Heart left ventricle (tissue), 16 donors: ENCODE results near the gene ZCCHC8. TPM values are rescaled to one million over a fixed set of nuclear protein-coding genes. Genes with fewer than 3 reads are reported as not detected.
"Not testable (repeated sequence)": the region's sequence is repeated elsewhere in the genome, so short reads cannot be mapped to it uniquely, and the experiment has no call there.

Experiments
- ATAC-seq, 4 donors: fragments of 200-7000 bp; cut with Tn5 transposase; one replicate each; pipeline ENCODE4 v1.9.1; 2020 to 2022; ENCODE audit warnings: moderate library complexity in 4 of 4, mild to moderate bottlenecking in 3 of 4, moderate number of reproducible peaks in 1 of 4
- DNase-seq, 5 donors: peaks; one replicate each; pipeline ENCODE4 v3.0.0-alpha.2; 2020
- H3K27ac ChIP-seq, 12 donors: fragments of 200-600 bp; sonication (generic) in 4 of 12; one replicate each; pipeline versions ENCODE4 v1.5.0 to v1.8.0; 2016 to 2022; ENCODE audit warnings: mild to moderate bottlenecking in 2 of 12
- H3K27me3 ChIP-seq, 9 donors: fragments of 200-600 bp; sonication (generic) in 2 of 9; one replicate each; pipeline versions ENCODE4 v1.5.1 to v1.8.0; 2016 to 2022; ENCODE audit warnings: mild to moderate bottlenecking in 3 of 9
- H3K36me3 ChIP-seq, 9 donors: fragments of 200-600 bp; sonication (generic) in 2 of 9; one replicate each; pipeline versions ENCODE4 v1.5.0 to v1.8.0; 2018 to 2022; ENCODE audit warnings: mild to moderate bottlenecking in 2 of 9
- H3K4me1 ChIP-seq, 12 donors: fragments of 200-600 bp; sonication (generic) in 4 of 12; one replicate each; pipeline versions ENCODE4 v1.5.0 to v1.8.0; 2016 to 2022; ENCODE audit warnings: mild to moderate bottlenecking in 3 of 12
- H3K4me3 ChIP-seq, 12 donors: fragments of 200-600 bp; sonication (generic) in 4 of 12; one replicate each; pipeline versions ENCODE4 v1.5.0 to v1.8.0; 2017 to 2022; ENCODE audit warnings: mild to moderate bottlenecking in 9 of 12, moderate library complexity in 4 of 12
- H3K9me3 ChIP-seq, 12 donors: fragments of 200-600 bp; sonication (generic) in 4 of 12; one replicate each; pipeline versions ENCODE4 v1.5.0 to v1.8.0; 2016 to 2022; ENCODE audit warnings: mild to moderate bottlenecking in 1 of 12
- POLR2A ChIP-seq, 2 donors: fragments of 450-650 bp; IDR thresholded peaks; one replicate each; pipeline ENCODE4 v1.6.1; 2017; ENCODE audit warnings: antibody characterized with exemption in 2 of 2, mild to moderate bottlenecking in 2 of 2, moderate library complexity in 2 of 2
- WGBS, 4 donors: extraction: QIAGEN DNeasy Blood & Tissue Kit in 2 of 4; methylation state at CpG; one replicate each; pipeline versions ENCODE4 v1.1.5 to v1.1.7; 2013 to 2018; 5-methylcytosine and 5-hydroxymethylcytosine counted together
- intact Hi-C, 10 donors: fragments of 100-400 bp; cut with DNase I; formaldehyde crosslinking; loops; one replicate each; pipeline versions ENCODE4 v1.11.1 to v1.14.2; 2022
- polyA plus RNA-seq, 2 donors: library from polyadenylated mRNA; stranded (reverse); fragments of 200-250 nt; gene quantifications; one replicate each; pipeline ENCODE4 v1.2.3, GENCODE V29; 2013
- total RNA-seq, 9 donors: library from RNA; depleted of rRNA in 2 of 9; stranded (reverse); fragments of >200 nt in 2 of 9; fragmentation: NEBNext Ultra II Directional in 3 of 9; extraction: Animal tissue kit (Norgen Biotek cat#: 25700) in 3 of 9; gene quantifications; one replicate each; pipeline versions ENCODE4 v1.1.0 to v1.2.4, GENCODE V29; 2016 to 2023
- TF ChIP-seq, protein P1 (sequence below), 12 donors: fragments of 200-600 bp; sonication (generic) in 4 of 12; IDR thresholded peaks; one replicate each; pipeline versions ENCODE4 v1.5.0 to v1.8.0; 2018 to 2022; ENCODE audit warnings: antibody characterized with exemption in 12 of 12, mild to moderate bottlenecking in 5 of 12
- donor health status: ischemic (EF 13 %, LVEDD 7.1; RV severe dilation, severe dysfunction).
- donor health status: healthy with polysubstance abuse.
- donor health status: DM: no; HTN: yes; CAD: no.
- donor health status: DM: no; HTN: no; CAD: no.
- donor health status: ischemic (EF 25% LVEDD 6.9; RV normal size, moderate dysfunction).
- donor health status: ischemic (EF 25% LVEDD 5.7; RV mildly dilated, moderate dysfunction).
- donor health status: healthy.
- donor health status: DM: yes; HTN: yes; CAD: no.
- donor health status: ischemic (EF 35%, LVEDD 5.7; RV mildly dilated, moderate dysfunction).
- donor health status: nonischemic (EF 11% LVEDD 7.7; RV severe dilation, severe dysfunction).
- donor health status: DM: yes; HTN: yes; CAD: no.
- donor health status: PGD.
- donor health status: ischemic (EF 29% LVEDD 5.4; RV normal size, mild dysfunction).
- donor health status: nonischemic (EF 23%, LVEDD 6.1; RV moderate dilation, normal function).

ZCCHC8 gene
- total and polyA plus RNA-seq, 11 donors, result 6.4 to 14.3 (median 8.0) TPM

DNA sequence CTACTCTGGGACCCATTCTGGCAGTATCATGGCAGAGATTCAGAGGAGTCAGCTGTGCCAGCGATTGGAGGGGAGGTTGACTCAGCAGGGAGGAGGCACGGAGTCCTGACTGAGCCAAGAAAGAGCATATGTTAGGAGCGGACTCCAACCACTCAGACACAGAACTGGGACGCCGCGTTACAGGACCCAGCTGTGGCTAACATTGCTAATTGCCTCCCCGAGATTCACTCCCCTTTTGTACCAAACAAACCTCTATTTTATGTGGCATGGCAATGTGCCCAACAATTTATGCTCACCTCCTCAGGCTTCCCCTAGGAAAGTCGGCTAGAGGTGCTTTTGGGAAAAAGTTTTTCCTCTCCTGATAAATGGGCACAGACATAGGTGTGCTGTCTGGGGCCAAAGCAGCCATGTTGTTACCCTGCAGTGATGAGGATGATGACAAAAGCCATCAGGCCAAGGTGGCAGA is 63.0 kb downstream of the ZCCHC8 start:
- Histone ChIP-seq H3K9me3 (no peaks in the 10 kb centered on the region), H3K4me1 (peaks cover 0 to 4% (median 0%) of the 10 kb centered on the region in 12 donors), H3K27me3 (no peaks in the 10 kb centered on the region), H3K36me3 (no peaks in the 10 kb centered on the region), H3K27ac (peak overlapping the region in 1 of 12 donors; percentile 47), H3K4me3 (no peak overlapping the region)
- 53 to 68% (median 63%) methylated on average over 8 of the region's 8 CpGs for WGBS, 4 donors
- peak; percentile 68 to 99 (median 82) for ATAC-seq
- intact Hi-C loops, result no loop called here
- no peak for TF ChIP-seq POLR2A (IDR thresholded peaks at IDR 0.05)
- TF ChIP-seq, protein P1, sequence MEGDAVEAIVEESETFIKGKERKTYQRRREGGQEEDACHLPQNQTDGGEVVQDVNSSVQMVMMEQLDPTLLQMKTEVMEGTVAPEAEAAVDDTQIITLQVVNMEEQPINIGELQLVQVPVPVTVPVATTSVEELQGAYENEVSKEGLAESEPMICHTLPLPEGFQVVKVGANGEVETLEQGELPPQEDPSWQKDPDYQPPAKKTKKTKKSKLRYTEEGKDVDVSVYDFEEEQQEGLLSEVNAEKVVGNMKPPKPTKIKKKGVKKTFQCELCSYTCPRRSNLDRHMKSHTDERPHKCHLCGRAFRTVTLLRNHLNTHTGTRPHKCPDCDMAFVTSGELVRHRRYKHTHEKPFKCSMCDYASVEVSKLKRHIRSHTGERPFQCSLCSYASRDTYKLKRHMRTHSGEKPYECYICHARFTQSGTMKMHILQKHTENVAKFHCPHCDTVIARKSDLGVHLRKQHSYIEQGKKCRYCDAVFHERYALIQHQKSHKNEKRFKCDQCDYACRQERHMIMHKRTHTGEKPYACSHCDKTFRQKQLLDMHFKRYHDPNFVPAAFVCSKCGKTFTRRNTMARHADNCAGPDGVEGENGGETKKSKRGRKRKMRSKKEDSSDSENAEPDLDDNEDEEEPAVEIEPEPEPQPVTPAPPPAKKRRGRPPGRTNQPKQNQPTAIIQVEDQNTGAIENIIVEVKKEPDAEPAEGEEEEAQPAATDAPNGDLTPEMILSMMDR (IDR thresholded peaks at IDR 0.05), result no peak
- DNase-seq, result peak; percentile 11 to 74 (median 62)

DNA sequence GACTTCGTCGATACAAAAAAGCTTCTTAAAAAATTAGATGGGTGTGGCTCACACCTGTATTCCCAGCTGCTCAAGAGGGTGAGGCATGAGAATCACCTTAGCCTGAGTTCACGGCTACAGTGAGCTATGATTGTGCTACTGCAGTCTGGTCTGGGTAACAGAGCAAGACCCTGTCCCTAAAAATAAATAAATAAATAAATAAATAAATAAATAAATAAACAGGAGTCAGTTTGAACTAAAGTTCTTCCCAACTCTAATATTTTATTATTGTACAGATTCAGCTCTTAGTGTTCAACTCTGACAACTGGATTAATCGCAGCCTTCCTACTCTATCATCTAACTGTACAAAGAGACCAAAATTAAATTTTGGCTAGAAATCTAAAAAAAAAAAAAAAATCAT is 65.5 kb downstream of the ZCCHC8 start:
- WGBS, 4 donors, result 92 to 97% (median 94%) methylated on average over 4 of the region's 4 CpGs
- no peak for ATAC-seq

DNA sequence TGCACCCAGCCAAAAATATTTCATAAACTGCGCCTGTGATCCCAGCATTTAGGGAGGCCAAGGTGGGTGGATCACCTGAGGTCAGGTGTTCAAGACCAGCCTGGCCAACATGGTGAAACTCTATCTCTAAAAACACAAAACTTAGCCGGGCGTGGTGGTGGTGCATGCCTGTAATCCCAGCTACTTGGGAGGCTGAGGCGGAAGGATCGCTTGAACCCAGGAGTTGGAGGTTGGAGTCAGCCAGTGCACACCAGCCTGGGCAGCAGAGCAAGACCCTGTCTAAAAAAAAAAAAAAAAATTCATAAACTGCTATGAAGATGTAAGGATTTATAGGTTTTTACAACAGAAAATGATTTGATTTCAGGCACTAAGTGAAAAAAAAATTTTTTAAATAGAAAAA is 71.7 kb downstream of the ZCCHC8 start:
- not testable (repeated sequence) for H3K27ac ChIP-seq, H3K36me3 ChIP-seq, ATAC-seq, H3K4me3 ChIP-seq, DNase-seq, H3K9me3 ChIP-seq, H3K27me3 ChIP-seq, H3K4me1 ChIP-seq
- 95 to 97% (median 96%) methylated on average over 5 of the region's 5 CpGs for WGBS, 4 donors
- intact Hi-C loops, result loop anchor here in 1 of 10 donors (5.0 kb wide), 1 partner anchor 43 kb away; no protein-coding TSS in a partner anchor

More for the DNA sequence above, 65.5 kb downstream of the ZCCHC8 start:
- H3K27me3 ChIP-seq, result no peaks in the 10 kb centered on the region
- no peak for DNase-seq
- no peak for TF ChIP-seq POLR2A (IDR thresholded peaks at IDR 0.05)
- TF ChIP-seq, protein P1 (IDR thresholded peaks at IDR 0.05), result no peak
- H3K27ac ChIP-seq, result no peak overlapping the region
- H3K4me1 ChIP-seq, result peaks cover 0 to 4% (median 0%) of the 10 kb centered on the region in 12 donors
- H3K36me3 ChIP-seq, result no peaks in the 10 kb centered on the region
- no peaks in the 10 kb centered on the region for H3K9me3 ChIP-seq
- intact Hi-C loops, result no loop called here
- no peak overlapping the region for H3K4me3 ChIP-seq

DNA sequence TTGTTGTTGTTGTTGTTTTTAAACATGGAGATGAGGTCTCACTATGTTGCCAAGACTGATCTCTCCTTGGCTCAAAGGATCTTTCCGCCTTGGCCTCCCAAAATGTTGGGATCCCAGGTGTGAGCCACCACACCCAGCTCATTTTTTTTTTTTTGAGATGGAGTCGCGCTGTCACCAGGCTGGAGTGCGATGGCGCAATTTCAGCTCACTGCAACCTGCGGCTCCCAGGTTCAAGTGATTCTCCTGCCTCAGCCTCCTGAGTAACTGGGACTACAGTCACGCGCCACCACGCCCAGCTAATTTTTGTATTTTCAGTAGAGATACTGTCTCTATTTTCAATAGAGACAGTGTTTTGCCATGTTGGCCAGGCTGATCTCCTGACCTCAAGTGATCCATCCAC is 73.3 kb downstream of the ZCCHC8 start:
- ATAC-seq (no peak), DNase-seq (no peak)
- TF ChIP-seq, protein P1 (IDR thresholded peaks at IDR 0.05), result no peak
- intact Hi-C loops, result loop anchor here in 1 of 10 donors (5.0 kb wide), 1 partner anchor 45 kb away; no protein-coding TSS in a partner anchor
- Histone ChIP-seq H3K36me3 (no peaks in the 10 kb centered on the region), H3K4me3 (no peak overlapping the region), H3K27me3 (no peaks in the 10 kb centered on the region), H3K4me1 (peaks cover 0 to 13% (median 8%) of the 10 kb centered on the region in 12 donors), H3K27ac (no peak overlapping the region), H3K9me3 (no peaks in the 10 kb centered on the region)
- 93 to 98% (median 97%) methylated on average over 9 of the region's 9 CpGs for WGBS, 4 donors
